SK-N-SH (cell line): ENCODE results near the gene FEM1C.

Experiments
- CTCF ChIP-seq: fragments of 200-600 bp; sonication (generic); IDR thresholded peaks from 2 replicates; pipeline ENCODE4 v1.6.1; 2017; ENCODE audit warnings: antibody characterized with exemption, mild to moderate bottlenecking, moderate library complexity
- EP300 ChIP-seq, 2 experiments: IDR thresholded peaks; 2 replicates each; pipeline versions ENCODE4 v1.4.0 to v1.6.1; 2012; ENCODE audit warnings: borderline replicate concordance in 1 of 2, low read depth in 1 of 2, low read length in 1 of 2
- GABPA ChIP-seq: IDR thresholded peaks from 2 replicates; pipeline ENCODE4 v1.4.0; 2012; ENCODE audit warnings: low read depth, mild to moderate bottlenecking
- MAX ChIP-seq: IDR thresholded peaks from 2 replicates; pipeline ENCODE4 v1.4.0; 2012; ENCODE audit warnings: low read depth
- MXI1 ChIP-seq: IDR thresholded peaks from 2 replicates; pipeline ENCODE4 v1.6.1; 2012; ENCODE audit warnings: mild to moderate bottlenecking, low read depth, low read length, improper control_type of control experiment
- POLR2AphosphoS5 ChIP-seq: IDR thresholded peaks from 2 replicates; pipeline ENCODE4 v1.6.1; 2012; ENCODE audit warnings: low read depth, low read length
- RAD21 ChIP-seq: IDR thresholded peaks from 2 replicates; pipeline ENCODE4 v1.6.1; 2012; ENCODE audit warnings: mild to moderate bottlenecking, low read length
- RCOR1 ChIP-seq: fragments of 150-350 bp; IDR thresholded peaks from 2 replicates; pipeline ENCODE4 v1.6.1; 2017; ENCODE audit warnings: antibody characterized with exemption, low read length
- TCF12 ChIP-seq: IDR thresholded peaks from 2 replicates; pipeline ENCODE4 v1.4.0; 2012
- YY1 ChIP-seq: IDR thresholded peaks from 2 replicates; pipeline ENCODE4 v1.4.0; 2012; ENCODE audit warnings: low read depth, mild to moderate bottlenecking
- TF ChIP-seq, protein P1 (sequence below): fragments of 150-350 bp; IDR thresholded peaks from 2 replicates; pipeline ENCODE4 v1.6.1; 2017; ENCODE audit warnings: antibody characterized with exemption, low read length, low read depth, borderline replicate concordance
- TF ChIP-seq, protein P2 (sequence below): IDR thresholded peaks from 2 replicates; pipeline ENCODE4 v1.6.1; 2012; ENCODE audit warnings: mild to moderate bottlenecking, low read depth, low read length, moderate library complexity

DNA sequence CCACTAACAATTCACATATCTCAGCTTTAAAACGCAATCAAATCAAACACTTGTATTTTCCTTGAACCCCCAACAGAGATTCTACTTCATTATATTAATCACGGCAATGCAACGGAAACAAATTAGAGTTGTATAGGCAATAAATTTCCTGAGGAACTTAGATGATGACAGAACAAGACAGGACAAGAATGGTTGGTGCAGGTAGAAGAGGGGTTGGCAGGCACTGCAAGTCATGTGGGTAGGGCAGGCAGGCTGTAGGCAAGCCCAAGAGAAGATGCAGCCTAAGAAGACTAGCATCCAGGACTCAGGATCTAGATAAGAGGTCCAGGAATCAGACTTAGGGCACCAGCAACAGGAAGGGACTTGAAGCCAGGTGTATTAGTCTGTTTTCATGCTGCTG, 16.6 kb upstream of the FEM1C start:
- TF ChIP-seq, protein P1, sequence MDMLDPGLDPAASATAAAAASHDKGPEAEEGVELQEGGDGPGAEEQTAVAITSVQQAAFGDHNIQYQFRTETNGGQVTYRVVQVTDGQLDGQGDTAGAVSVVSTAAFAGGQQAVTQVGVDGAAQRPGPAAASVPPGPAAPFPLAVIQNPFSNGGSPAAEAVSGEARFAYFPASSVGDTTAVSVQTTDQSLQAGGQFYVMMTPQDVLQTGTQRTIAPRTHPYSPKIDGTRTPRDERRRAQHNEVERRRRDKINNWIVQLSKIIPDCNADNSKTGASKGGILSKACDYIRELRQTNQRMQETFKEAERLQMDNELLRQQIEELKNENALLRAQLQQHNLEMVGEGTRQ, result no peak
- no peak for TF ChIP-seq CTCF
- no peak for TF ChIP-seq MXI1
- TF ChIP-seq MAX, result no peak
- no peak for TF ChIP-seq EP300 (IDR thresholded peaks at IDR 0.05; ENCODE audit: borderline replicate concordance in 1 of 2, low read depth in 1 of 2, low read length in 1 of 2)
- TF ChIP-seq RCOR1, result no peak
- TF ChIP-seq POLR2AphosphoS5, result no peak
- no peak for TF ChIP-seq YY1
- no peak for TF ChIP-seq GABPA
- TF ChIP-seq TCF12, result no peak
- TF ChIP-seq RAD21, result no peak
- TF ChIP-seq, protein P2, sequence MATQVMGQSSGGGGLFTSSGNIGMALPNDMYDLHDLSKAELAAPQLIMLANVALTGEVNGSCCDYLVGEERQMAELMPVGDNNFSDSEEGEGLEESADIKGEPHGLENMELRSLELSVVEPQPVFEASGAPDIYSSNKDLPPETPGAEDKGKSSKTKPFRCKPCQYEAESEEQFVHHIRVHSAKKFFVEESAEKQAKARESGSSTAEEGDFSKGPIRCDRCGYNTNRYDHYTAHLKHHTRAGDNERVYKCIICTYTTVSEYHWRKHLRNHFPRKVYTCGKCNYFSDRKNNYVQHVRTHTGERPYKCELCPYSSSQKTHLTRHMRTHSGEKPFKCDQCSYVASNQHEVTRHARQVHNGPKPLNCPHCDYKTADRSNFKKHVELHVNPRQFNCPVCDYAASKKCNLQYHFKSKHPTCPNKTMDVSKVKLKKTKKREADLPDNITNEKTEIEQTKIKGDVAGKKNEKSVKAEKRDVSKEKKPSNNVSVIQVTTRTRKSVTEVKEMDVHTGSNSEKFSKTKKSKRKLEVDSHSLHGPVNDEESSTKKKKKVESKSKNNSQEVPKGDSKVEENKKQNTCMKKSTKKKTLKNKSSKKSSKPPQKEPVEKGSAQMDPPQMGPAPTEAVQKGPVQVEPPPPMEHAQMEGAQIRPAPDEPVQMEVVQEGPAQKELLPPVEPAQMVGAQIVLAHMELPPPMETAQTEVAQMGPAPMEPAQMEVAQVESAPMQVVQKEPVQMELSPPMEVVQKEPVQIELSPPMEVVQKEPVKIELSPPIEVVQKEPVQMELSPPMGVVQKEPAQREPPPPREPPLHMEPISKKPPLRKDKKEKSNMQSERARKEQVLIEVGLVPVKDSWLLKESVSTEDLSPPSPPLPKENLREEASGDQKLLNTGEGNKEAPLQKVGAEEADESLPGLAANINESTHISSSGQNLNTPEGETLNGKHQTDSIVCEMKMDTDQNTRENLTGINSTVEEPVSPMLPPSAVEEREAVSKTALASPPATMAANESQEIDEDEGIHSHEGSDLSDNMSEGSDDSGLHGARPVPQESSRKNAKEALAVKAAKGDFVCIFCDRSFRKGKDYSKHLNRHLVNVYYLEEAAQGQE, result no peak
